ENCODE data around the gene TMEM98. TPM values are rescaled to one million over a fixed set of nuclear protein-coding genes. Genes with fewer than 3 reads are reported as not detected.

Gene TMEM98
- total and polyA plus RNA-seq, 2 of the 8 experiments (the other 6 are each of a cell fraction or from before 2014, with no cell fraction given): 86.1 to 232 TPM

Other genes with a start within 250 kb of the TMEM98 start
- gene MYO1D, start 51.0 kb upstream of the TMEM98 start, total RNA-seq (2021; fragmentation: NEBNext Ultra II Directional; extraction: Animal tissue kit (Norgen Biotek cat#: 25700)): 20.9 and 25.4 TPM in 2 replicates
- gene MYO1D, start 51.0 kb upstream of the TMEM98 start, polyA plus RNA-seq (2011; rRNA removed): 6.5 and 7.8 TPM in 2 replicates
- not detected in 2 replicates for gene SPACA3, start 63.7 kb downstream of the TMEM98 start, total RNA-seq (2021; fragmentation: NEBNext Ultra II Directional; extraction: Animal tissue kit (Norgen Biotek cat#: 25700))
- 0.11 TPM in 1 of 2 replicates, not detected in the other for gene SPACA3, start 63.7 kb downstream of the TMEM98 start, polyA plus RNA-seq (2011; rRNA removed)